HG03521 (cell line): Measurements from ENCODE around the gene SNX20.

Source experiments
- ATAC-seq: cut with Tn5 transposase; IDR thresholded peaks from one replicate; pipeline ENCODE4 v1.9.1; 2021; ENCODE audit warnings: mild to moderate bottlenecking, moderate library complexity; ENCODE audit not compliant: unreplicated experiment

Gene SNX20

GRCh38 chr16:50681021-50681885, at the start of gene SNX20:
TSS of gene SNX20 (minus strand) at chr16:50681312. CDS start at chr16:50677526, 3,786 bp downstream.
- ATAC-seq, result peak; percentile 53

- ATAC-seq, result no peak
Observed at GRCh38 chr16:50724306-50724705, 43.2 kb upstream of the SNX20 start.

GRCh38 chr16:50722960-50723359, 41.8 kb upstream of the SNX20 start:
- ATAC-seq, result no peak

- ATAC-seq, result no peak
Observed at GRCh38 chr16:50722405-50722737, 41.3 kb upstream of the SNX20 start.

- ATAC-seq, result no peak
Observed at GRCh38 chr16:50721549-50722404, 40.7 kb upstream of the SNX20 start.

GRCh38 chr16:50719401-50720337, 38.6 kb upstream of the SNX20 start:
- ATAC-seq, result no peak

GRCh38 chr16:50718761-50719400, 37.8 kb upstream of the SNX20 start:
- ATAC-seq, result no peak

- ATAC-seq, result no peak
Observed at GRCh38 chr16:50718061-50718760, 37.1 kb upstream of the SNX20 start.

- ATAC-seq, result no peak
Observed at GRCh38 chr16:50717494-50717893, 36.4 kb upstream of the SNX20 start.

GRCh38 chr16:50717091-50717490, 36.0 kb upstream of the SNX20 start:
- ATAC-seq, result no peak

- no peak for ATAC-seq
Observed at GRCh38 chr16:50712956-50713355, 31.8 kb upstream of the SNX20 start.

- ATAC-seq, result no peak
Observed at GRCh38 chr16:50712560-50712898, 31.4 kb upstream of the SNX20 start.

GRCh38 chr16:50711862-50712559, 30.9 kb upstream of the SNX20 start:
- ATAC-seq, result no peak

- no peak for ATAC-seq
Observed at GRCh38 chr16:50711040-50711439, 29.9 kb upstream of the SNX20 start.

GRCh38 chr16:50709980-50710379, 28.9 kb upstream of the SNX20 start:
- ATAC-seq, result no peak

- no peak for ATAC-seq
Observed at GRCh38 chr16:50709061-50709684, 28.1 kb upstream of the SNX20 start.

- ATAC-seq, result no peak
Observed at GRCh38 chr16:50708373-50709060, 27.4 kb upstream of the SNX20 start.

GRCh38 chr16:50706250-50706649, 25.1 kb upstream of the SNX20 start:
- no peak for ATAC-seq
